GM08714 (cell line): ENCODE results near the gene OTP.
"Not testable (repeated sequence)": the region's sequence is repeated elsewhere in the genome, so short reads cannot be mapped to it uniquely, and the experiment has no call there.

Source experiments
- H3K4me3 ChIP-seq: fragments of 200-500 bp; sonication (Bioruptor generic); 2 replicates; pipeline ENCODE4 v1.5.1; 2014; ENCODE audit warnings: mild to moderate bottlenecking, low read length, inconsistent platforms
- ZNF274 ChIP-seq: IDR thresholded peaks from 2 replicates; pipeline ENCODE4 v1.6.1; 2012; ENCODE audit warnings: mild to moderate bottlenecking, low read depth, low read length

Gene OTP

GRCh38 chr5:77599679-77600078, 38.8 kb downstream of the OTP start:
- H3K4me3 ChIP-seq = no peak overlapping the region
- TF ChIP-seq ZNF274 = no peak

- TF ChIP-seq ZNF274 = no peak
- no peak overlapping the region for H3K4me3 ChIP-seq
Measured at GRCh38 chr5:77590347-77590746, 48.2 kb downstream of the OTP start.

GRCh38 chr5:77588175-77588574, 50.3 kb downstream of the OTP start:
- no peak for TF ChIP-seq ZNF274

GRCh38 chr5:77586101-77586500, 52.4 kb downstream of the OTP start:
- TF ChIP-seq ZNF274 = no peak
- H3K4me3 ChIP-seq = no peak overlapping the region

More at GRCh38 chr5:77588175-77588574, 50.3 kb downstream of the OTP start:
- H3K4me3 ChIP-seq = no peak overlapping the region

- not testable (repeated sequence) for H3K4me3 ChIP-seq
Measured at GRCh38 chr5:77582143-77582542, 56.4 kb downstream of the OTP start.
